HepG2 (cell line): ENCODE measurements around the gene PTPRE. TPM values are rescaled to one million over a fixed set of nuclear protein-coding genes. Genes with fewer than 3 reads are reported as not detected.

ENCODE experiments used
- ATAC-seq: fragments of 200-7000 bp; cut with Tn5 transposase; 3 replicates; pipeline ENCODE4 v1.9.1; 2020; ENCODE audit warnings: mild to moderate bottlenecking, moderate library complexity
- BruUV-seq: library from RNA; stranded (reverse); fragments of 400-500 nt; replicated peaks from 2 replicates; lab custom pipeline; 2021; lab: Mats Ljungman, UMichigan
- CTCF ChIA-PET: fragments of 300-600 bp; formaldehyde crosslinking; extraction: SDS; loops from one replicate; lab custom pipeline; 2021; ENCODE audit warnings: low total read pairs, inconsistent platforms, low intra/inter-chr PET ratio; lab: Yijun Ruan, JAX
- POLR2A ChIA-PET: fragments of 350-600 bp; sonication (Branson Sonifier 250); formaldehyde crosslinking; loops from one replicate; lab custom pipeline; 2020; ENCODE audit warnings: antibody characterized with exemption, inconsistent platforms; lab: Yijun Ruan, JAX
- DNase-seq: peaks from one replicate; pipeline ENCODE4 v3.0.0-alpha.2; 2015; ENCODE audit warnings: low spot score
- FAIRE-seq: peaks from 3 replicates; lab custom pipeline; 2011; peaks lifted over from hg19 to GRCh38; lab: Jason Lieb, UNC
- H2AFZ ChIP-seq: one replicate; pipeline ENCODE4 v1.6.1; 2011; ENCODE audit warnings: low read length, inconsistent platforms
- H3K27ac ChIP-seq: fragments of 300-600 bp; 3 replicates; pipeline ENCODE4 v1.8.0; 2011; ENCODE audit warnings: mixed run types, mild to moderate bottlenecking, mixed read lengths, low read length, inconsistent platforms; ENCODE audit not compliant: insufficient read depth; ENCODE audit errors: extremely low read length
- H3K27me3 ChIP-seq, 2 experiments: fragments of 200-600 bp in 1 of 2; 2 replicates in 1 of 2; 3 replicates in 1 of 2; pipeline versions ENCODE4 v1.6.0 to v1.8.0; 2011; ENCODE audit warnings: low read length in 2 of 2, mild to moderate bottlenecking in 2 of 2, moderate library complexity in 2 of 2, inconsistent platforms in 1 of 2; ENCODE audit not compliant: insufficient read depth in 2 of 2, control insufficient read depth in 1 of 2
- H3K36me3 ChIP-seq, 2 experiments: fragments of 200-600 bp in 1 of 2; replicated peaks in 1 of 2; 2 replicates in 1 of 2; 3 replicates in 1 of 2; pipeline versions ENCODE4 v1.5.1 to v1.8.0; 2011; ENCODE audit warnings: low read length in 2 of 2, inconsistent platforms in 1 of 2; ENCODE audit not compliant: insufficient read depth in 2 of 2, control insufficient read depth in 1 of 2
- H3K4me1 ChIP-seq: 2 replicates; pipeline ENCODE4 v1.5.1; 2012; ENCODE audit warnings: low read length, inconsistent platforms; ENCODE audit not compliant: insufficient read depth
- H3K4me2 ChIP-seq: 2 replicates; pipeline ENCODE4 v1.6.0; 2011; ENCODE audit warnings: low read depth, low read length, inconsistent platforms
- H3K4me3 ChIP-seq, 3 experiments: fragments of 200-600 bp in 1 of 3; sonication (generic), shearing (Covaris generic) in 1 of 3; replicated peaks in 1 of 3; 2 replicates each; pipeline ENCODE4 v1.5.1; 2011 to 2016; ENCODE audit warnings: low read length in 3 of 3, inconsistent platforms in 2 of 3, low read depth in 2 of 3, mild to moderate bottlenecking in 2 of 3, control low read depth in 1 of 3, mixed read lengths in 1 of 3; ENCODE audit not compliant: insufficient read depth in 1 of 3
- H3K79me2 ChIP-seq: one replicate; pipeline ENCODE4 v1.6.1; 2011; ENCODE audit warnings: low read length, inconsistent platforms; ENCODE audit not compliant: insufficient read depth
- H3K9ac ChIP-seq: 2 replicates; pipeline ENCODE4 v1.6.0; 2011; ENCODE audit warnings: mild to moderate bottlenecking, low read depth, low read length, inconsistent platforms; ENCODE audit not compliant: insufficient read depth
- H3K9me3 ChIP-seq: 2 replicates; pipeline ENCODE4 v1.5.1; 2012; ENCODE audit warnings: mild to moderate bottlenecking, low read length
- H4K20me1 ChIP-seq: 2 replicates; pipeline ENCODE4 v1.6.0; 2011; ENCODE audit warnings: inconsistent platforms, mild to moderate bottlenecking, low read length, moderate library complexity; ENCODE audit not compliant: insufficient read depth
- EEA1 ChIP-seq: sonication (generic); formaldehyde crosslinking; IDR thresholded peaks from 2 replicates; pipeline ENCODE4 v1.5.1; 2020; ENCODE audit warnings: mild to moderate bottlenecking, missing genetic modification reagents, borderline replicate concordance
- HNRNPH1 ChIP-seq: fragments of 200-400 bp; formaldehyde crosslinking; optimal IDR thresholded peaks from 2 replicates; pipeline ENCODE3; 2017; ENCODE audit warnings: mild to moderate bottlenecking, low read depth, low read length
- KAT8 ChIP-seq: IDR thresholded peaks from 2 replicates; pipeline ENCODE4 v1.6.1; 2016; ENCODE audit warnings: missing genetic modification reagents, missing compliant biosample characterization
- SMARCC2 ChIP-seq: fragments of 450-650 bp; IDR thresholded peaks from 2 replicates; pipeline ENCODE4 v1.6.1; 2017; ENCODE audit warnings: antibody characterized with exemption, mild to moderate bottlenecking
- TCF7L2 ChIP-seq: IDR thresholded peaks from 2 replicates; pipeline ENCODE4 v1.6.1; 2011; ENCODE audit warnings: mild to moderate bottlenecking, low read depth, low read length, moderate library complexity
- ZFP82 ChIP-seq: sonication (generic); formaldehyde crosslinking; IDR thresholded peaks from 2 replicates; pipeline ENCODE4 v1.5.1; 2020; ENCODE audit warnings: mild to moderate bottlenecking, missing genetic modification reagents, borderline replicate concordance
- ZNF18 ChIP-seq: sonication (generic); formaldehyde crosslinking; IDR thresholded peaks from 2 replicates; pipeline ENCODE4 v1.8.0; 2022; ENCODE audit warnings: mild to moderate bottlenecking, missing genetic modification reagents; ENCODE audit not compliant: insufficient replicate concordance
- ZNF33A ChIP-seq: sonication (generic); formaldehyde crosslinking; IDR thresholded peaks from 2 replicates; pipeline ENCODE4 v1.5.1; 2020; ENCODE audit warnings: missing genetic modification reagents, mild to moderate bottlenecking, moderate library complexity, borderline replicate concordance
- ZNF430 ChIP-seq: sonication (generic); formaldehyde crosslinking; IDR thresholded peaks from 2 replicates; pipeline ENCODE4 v1.9.0; 2021; ENCODE audit warnings: mild to moderate bottlenecking, missing genetic modification reagents
- WGBS: methylation state at CpG from one replicate; pipeline ENCODE4 v1.1.6; 2017; ENCODE audit warnings: low lambda C conversion rate; 5-methylcytosine and 5-hydroxymethylcytosine counted together
- in situ Hi-C: cut with HindIII; loops from 2 replicates; pipeline ENCODE4 v1.10.0; 2017; ENCODE audit warnings: low pct_unique_long_range_greater_than_20kb; ENCODE audit not compliant: extremely low pct_ligation_motif_present
- intact Hi-C: fragments of 100-400 bp; cut with micrococcal nuclease; formaldehyde crosslinking; loops from one replicate; pipeline ENCODE4 v1.10.0; 2022; ENCODE audit not compliant: unreplicated experiment
- polyA plus RNA-seq, 8 experiments: library from polyadenylated mRNA; depleted of rRNA in 3 of 8; stranded (reverse) in 7 of 8; unstranded in 1 of 8; fragments of >200 nt; fragmentation: Illumina TruSeq in 4 of 8; extraction: Trizol in 4 of 8; gene quantifications; 2 replicates each; pipeline versions ENCODE4 v1.2.1 to v1.2.3, GENCODE V29; 2011 to 2016; ENCODE audit warnings: low read depth in 4 of 8, missing spikeins in 1 of 8, mixed read lengths in 1 of 8; ENCODE audit not compliant: insufficient read depth in 1 of 8
- total RNA-seq, 5 experiments: library from RNA; depleted of rRNA; stranded (reverse); fragments of >200 nt; fragmentation: Illumina TruSeq; extraction: Trizol; gene quantifications; 2 replicates each; pipeline ENCODE4 v1.2.3, GENCODE V29; 2016; ENCODE audit warnings: low read depth in 1 of 5
- TF ChIP-seq, protein P1 (sequence below): sonication (generic); formaldehyde crosslinking; IDR thresholded peaks from 2 replicates; pipeline ENCODE4 v1.8.1; 2022; ENCODE audit warnings: low read depth, mild to moderate bottlenecking, missing genetic modification reagents
- TF ChIP-seq, protein P2 (sequence below): sonication (generic); formaldehyde crosslinking; IDR thresholded peaks from 2 replicates; pipeline ENCODE4 v1.4.0; 2020; ENCODE audit warnings: low read depth, mild to moderate bottlenecking, missing genetic modification reagents
- TF ChIP-seq, protein P3 (sequence below): sonication (generic); formaldehyde crosslinking; IDR thresholded peaks from 2 replicates; pipeline ENCODE4 v1.5.0; 2020; ENCODE audit warnings: mild to moderate bottlenecking, missing genetic modification reagents, moderate library complexity
- TF ChIP-seq, protein P4 (sequence below): sonication (generic); formaldehyde crosslinking; IDR thresholded peaks from 2 replicates; pipeline ENCODE4 v1.4.0; 2020; ENCODE audit warnings: missing genetic modification reagents

PTPRE gene
- total and polyA plus RNA-seq, 2 of the 13 experiments (the other 11 are each of a cell fraction or from before 2014, with no cell fraction given), result 0.01 to 0.02 TPM

- Histone ChIP-seq H3K4me3 (no peak overlapping the region), H4K20me1 (no peaks in the 10 kb centered on the region), H2AFZ (no peak overlapping the region), H3K27me3 (peaks cover 4 to 39% of the 10 kb centered on the region in 2 experiments; a peak in 4 of 5 replicates), H3K9me3 (no peaks in the 10 kb centered on the region), H3K4me1 (no peaks in the 10 kb centered on the region), H3K9ac (no peak overlapping the region), H3K27ac (no peak overlapping the region), H3K79me2 (no peaks in the 10 kb centered on the region), H3K36me3 (no peaks in the 10 kb centered on the region), H3K4me2 (no peak overlapping the region)
- ChIA-PET POLR2A (no interaction called here), CTCF (no interaction called here)
- 25% methylated on average over 8 of the region's 8 CpGs for WGBS
- FAIRE-seq, result no peak
- in situ Hi-C loops (loop anchor here (25.0 kb wide), 1 partner anchor 457 kb away; no protein-coding TSS in a partner anchor), intact Hi-C loops (no loop called here)
- BruUV-seq, result no TSS peak
- ATAC-seq, result no peak
- no peak for DNase-seq
- TF ChIP-seq, protein P1, sequence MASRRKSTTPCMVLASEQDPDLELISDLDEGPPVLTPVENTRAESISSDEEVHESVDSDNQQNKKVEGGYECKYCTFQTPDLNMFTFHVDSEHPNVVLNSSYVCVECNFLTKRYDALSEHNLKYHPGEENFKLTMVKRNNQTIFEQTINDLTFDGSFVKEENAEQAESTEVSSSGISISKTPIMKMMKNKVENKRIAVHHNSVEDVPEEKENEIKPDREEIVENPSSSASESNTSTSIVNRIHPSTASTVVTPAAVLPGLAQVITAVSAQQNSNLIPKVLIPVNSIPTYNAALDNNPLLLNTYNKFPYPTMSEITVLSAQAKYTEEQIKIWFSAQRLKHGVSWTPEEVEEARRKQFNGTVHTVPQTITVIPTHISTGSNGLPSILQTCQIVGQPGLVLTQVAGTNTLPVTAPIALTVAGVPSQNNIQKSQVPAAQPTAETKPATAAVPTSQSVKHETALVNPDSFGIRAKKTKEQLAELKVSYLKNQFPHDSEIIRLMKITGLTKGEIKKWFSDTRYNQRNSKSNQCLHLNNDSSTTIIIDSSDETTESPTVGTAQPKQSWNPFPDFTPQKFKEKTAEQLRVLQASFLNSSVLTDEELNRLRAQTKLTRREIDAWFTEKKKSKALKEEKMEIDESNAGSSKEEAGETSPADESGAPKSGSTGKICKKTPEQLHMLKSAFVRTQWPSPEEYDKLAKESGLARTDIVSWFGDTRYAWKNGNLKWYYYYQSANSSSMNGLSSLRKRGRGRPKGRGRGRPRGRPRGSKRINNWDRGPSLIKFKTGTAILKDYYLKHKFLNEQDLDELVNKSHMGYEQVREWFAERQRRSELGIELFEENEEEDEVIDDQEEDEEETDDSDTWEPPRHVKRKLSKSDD (CRISPR knock-in tag), result no peak
- TF ChIP-seq HNRNPH1, result no peak
- TF ChIP-seq, protein P2, sequence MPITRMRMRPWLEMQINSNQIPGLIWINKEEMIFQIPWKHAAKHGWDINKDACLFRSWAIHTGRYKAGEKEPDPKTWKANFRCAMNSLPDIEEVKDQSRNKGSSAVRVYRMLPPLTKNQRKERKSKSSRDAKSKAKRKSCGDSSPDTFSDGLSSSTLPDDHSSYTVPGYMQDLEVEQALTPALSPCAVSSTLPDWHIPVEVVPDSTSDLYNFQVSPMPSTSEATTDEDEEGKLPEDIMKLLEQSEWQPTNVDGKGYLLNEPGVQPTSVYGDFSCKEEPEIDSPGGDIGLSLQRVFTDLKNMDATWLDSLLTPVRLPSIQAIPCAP (CRISPR knock-in tag), result no peak
- no peak for TF ChIP-seq ZNF18 (CRISPR knock-in tag)
- TF ChIP-seq SMARCC2, result no peak
- no peak for TF ChIP-seq ZNF33A (CRISPR knock-in tag)
- TF ChIP-seq EEA1 (CRISPR knock-in tag), result no peak
- no peak for TF ChIP-seq ZNF430 (CRISPR knock-in tag)
- TF ChIP-seq TCF7L2, result no peak
- TF ChIP-seq, protein P3, sequence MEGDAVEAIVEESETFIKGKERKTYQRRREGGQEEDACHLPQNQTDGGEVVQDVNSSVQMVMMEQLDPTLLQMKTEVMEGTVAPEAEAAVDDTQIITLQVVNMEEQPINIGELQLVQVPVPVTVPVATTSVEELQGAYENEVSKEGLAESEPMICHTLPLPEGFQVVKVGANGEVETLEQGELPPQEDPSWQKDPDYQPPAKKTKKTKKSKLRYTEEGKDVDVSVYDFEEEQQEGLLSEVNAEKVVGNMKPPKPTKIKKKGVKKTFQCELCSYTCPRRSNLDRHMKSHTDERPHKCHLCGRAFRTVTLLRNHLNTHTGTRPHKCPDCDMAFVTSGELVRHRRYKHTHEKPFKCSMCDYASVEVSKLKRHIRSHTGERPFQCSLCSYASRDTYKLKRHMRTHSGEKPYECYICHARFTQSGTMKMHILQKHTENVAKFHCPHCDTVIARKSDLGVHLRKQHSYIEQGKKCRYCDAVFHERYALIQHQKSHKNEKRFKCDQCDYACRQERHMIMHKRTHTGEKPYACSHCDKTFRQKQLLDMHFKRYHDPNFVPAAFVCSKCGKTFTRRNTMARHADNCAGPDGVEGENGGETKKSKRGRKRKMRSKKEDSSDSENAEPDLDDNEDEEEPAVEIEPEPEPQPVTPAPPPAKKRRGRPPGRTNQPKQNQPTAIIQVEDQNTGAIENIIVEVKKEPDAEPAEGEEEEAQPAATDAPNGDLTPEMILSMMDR (CRISPR knock-in tag), result no peak
- no peak for TF ChIP-seq KAT8 (CRISPR knock-in tag)
- TF ChIP-seq, protein P4, sequence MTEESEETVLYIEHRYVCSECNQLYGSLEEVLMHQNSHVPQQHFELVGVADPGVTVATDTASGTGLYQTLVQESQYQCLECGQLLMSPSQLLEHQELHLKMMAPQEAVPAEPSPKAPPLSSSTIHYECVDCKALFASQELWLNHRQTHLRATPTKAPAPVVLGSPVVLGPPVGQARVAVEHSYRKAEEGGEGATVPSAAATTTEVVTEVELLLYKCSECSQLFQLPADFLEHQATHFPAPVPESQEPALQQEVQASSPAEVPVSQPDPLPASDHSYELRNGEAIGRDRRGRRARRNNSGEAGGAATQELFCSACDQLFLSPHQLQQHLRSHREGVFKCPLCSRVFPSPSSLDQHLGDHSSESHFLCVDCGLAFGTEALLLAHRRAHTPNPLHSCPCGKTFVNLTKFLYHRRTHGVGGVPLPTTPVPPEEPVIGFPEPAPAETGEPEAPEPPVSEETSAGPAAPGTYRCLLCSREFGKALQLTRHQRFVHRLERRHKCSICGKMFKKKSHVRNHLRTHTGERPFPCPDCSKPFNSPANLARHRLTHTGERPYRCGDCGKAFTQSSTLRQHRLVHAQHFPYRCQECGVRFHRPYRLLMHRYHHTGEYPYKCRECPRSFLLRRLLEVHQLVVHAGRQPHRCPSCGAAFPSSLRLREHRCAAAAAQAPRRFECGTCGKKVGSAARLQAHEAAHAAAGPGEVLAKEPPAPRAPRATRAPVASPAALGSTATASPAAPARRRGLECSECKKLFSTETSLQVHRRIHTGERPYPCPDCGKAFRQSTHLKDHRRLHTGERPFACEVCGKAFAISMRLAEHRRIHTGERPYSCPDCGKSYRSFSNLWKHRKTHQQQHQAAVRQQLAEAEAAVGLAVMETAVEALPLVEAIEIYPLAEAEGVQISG (CRISPR knock-in tag), result no peak
- no peak for TF ChIP-seq ZFP82 (CRISPR knock-in tag)
These were observed 173.7 kb downstream of the PTPRE start for GRCh38 chr10:128080641-128081040.
